NCI-H2171 treated with DMSO at 0.1 percent for 48 hours (cell line): ENCODE results near the gene CLCN4.

ENCODE experiments used
- DNase-seq: peaks from one replicate; lab custom pipeline; 2025; lab: John Stamatoyannopoulos, UW

CLCN4 gene

DNA sequence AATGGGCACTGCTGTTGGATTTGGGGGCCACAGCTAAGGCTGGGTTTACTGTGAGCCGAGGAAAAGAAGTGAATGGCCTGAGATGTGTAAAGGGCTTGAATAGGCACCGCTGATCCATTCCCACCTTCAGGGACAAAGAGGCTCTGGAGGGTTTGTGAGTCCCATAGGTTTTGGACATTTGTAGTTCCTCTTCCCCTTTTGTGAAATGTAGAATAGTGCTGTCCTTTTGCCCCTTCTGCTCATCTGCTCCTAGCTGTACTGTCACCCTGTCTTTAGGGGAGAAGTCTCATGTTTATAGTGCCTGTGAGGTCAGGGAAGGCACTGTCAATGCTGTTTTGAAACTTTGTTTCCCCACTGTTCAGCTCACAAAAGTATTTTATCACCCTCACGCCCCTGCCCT, 26.4 kb upstream of the CLCN4 start:
- DNase-seq = no peak

DNA sequence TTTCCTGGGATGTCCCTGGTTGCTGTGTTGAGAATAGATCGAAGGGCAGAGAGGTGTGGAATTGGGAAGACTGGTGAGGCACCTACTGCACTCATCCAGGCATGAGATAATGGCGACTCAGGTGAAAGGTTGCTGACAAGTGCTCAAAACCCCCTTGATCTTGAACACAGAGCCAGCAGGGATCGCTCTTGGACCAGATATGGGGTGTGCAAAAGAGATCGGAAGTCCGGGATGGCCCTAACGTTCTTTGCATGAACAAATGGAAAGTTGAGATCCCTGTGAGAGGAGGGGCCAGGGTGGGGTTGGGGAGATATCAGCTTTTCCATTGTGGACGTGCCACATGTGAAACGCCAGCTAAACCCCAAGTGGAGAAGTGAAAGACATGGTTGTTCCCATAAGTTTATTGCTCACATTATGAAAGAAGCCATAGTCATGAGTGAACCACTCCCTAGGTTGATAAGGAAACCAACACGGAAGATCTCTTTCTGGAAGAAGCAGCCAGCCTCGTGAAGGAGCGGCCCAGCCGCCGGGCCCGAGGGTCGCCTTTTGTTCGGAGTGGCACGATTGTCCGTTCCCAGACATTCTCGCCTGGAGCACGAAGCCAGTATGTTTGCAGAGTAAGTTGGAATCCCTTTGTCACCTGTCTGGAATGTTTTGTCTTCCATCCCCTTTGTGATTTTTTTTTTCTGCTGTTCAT, 22.6 kb upstream of the CLCN4 start:
- no peak for DNase-seq

DNA sequence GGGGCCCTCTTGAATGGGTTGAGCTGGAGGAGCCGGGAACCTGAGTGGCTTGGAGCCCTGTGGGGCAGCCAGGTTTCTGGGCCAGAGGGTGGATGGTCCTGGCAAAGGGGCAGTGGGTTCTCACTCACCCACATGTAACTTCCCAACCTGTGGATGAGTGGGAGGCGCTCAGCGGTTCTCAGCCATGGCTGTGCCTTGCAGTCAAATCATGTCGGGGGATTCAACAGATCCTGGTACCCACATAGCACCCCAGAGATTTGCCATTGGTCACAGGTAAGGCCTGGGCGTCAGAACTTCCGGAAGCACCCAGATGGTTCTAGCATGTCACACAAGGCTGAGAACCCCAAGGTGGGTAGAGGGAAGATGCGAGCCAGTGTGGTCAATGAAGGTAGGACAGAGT, 21.9 kb upstream of the CLCN4 start:
- no peak for DNase-seq

DNA sequence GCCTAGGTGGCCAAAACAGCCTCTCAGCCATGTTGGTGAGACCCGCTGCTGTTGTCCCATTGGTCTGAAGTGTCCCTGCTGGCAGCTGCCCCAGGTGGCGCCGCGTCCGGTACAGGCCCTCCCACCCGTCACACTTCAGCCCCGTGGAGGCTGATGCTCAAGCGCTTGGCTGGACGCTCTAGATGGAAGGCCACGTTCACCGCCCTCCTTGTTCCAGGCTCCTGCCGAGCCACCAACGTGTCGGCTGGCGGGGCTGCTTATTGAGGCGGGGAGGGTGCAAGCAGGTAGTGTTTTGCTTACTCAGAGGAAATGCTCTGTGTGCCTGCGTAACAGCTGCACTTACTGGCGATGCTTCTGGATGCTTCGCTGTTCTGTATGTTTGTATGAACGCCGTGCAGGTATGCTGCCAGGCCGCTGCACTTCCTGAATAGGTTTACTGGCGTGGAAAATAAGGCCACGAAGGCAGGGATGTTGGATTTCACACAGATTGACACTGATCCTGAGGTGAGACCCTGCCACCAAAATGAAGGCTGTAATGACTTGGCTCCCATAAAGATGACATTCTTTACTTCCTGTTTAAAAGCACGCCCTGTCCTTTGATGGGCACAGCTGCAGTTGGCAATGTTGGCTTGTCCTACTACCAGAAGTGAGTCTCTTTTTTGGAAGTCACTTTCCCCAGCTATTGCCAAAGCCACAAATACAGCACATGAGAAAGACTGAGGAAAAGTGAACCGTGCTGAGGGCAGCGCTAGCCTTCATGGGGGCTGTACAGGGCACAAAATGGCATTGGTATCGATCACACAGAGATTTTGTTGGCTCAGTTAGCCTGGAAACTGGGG, 21.0 kb upstream of the CLCN4 start:
- DNase-seq = no peak

DNA sequence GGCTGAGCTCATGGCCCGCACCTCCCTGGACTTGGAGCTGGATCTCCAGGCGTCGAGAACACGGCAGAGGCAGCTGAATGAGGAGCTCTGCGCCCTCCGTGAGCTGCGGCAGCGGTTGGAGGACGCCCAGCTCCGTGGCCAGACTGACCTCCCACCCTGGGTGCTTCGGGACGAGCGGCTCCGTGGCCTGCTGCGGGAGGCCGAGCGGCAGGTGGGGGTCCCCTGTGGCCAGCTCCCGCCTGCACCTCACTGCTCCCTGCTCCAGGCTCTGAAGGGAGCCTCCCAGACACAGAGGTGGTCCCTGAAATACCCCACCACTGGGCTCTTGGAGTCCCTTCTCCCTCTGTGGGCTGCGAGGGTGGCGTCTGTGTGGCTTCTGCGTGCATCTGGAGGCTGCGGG, 18.0 kb upstream of the CLCN4 start:
- no peak for DNase-seq

DNA sequence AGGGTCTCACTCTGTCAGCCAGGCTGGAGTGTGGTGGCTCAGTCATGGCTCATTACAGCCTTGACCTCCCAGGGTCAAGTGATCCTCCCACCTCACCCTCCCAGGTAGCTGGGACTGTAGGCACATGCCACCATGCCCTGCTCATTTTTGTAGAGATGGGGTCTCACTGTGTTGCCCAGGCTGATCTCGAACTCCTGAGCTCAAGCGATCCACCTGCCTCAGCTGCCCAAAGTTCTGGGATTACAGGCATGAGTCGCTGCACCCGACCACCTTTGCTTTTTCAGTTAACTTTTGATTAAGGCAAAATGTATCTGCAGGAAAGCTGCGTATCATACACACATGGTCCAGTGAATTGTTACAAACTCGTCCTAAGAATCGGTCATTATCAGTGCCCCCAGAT, 16.5 kb upstream of the CLCN4 start:
- DNase-seq = no peak

DNA sequence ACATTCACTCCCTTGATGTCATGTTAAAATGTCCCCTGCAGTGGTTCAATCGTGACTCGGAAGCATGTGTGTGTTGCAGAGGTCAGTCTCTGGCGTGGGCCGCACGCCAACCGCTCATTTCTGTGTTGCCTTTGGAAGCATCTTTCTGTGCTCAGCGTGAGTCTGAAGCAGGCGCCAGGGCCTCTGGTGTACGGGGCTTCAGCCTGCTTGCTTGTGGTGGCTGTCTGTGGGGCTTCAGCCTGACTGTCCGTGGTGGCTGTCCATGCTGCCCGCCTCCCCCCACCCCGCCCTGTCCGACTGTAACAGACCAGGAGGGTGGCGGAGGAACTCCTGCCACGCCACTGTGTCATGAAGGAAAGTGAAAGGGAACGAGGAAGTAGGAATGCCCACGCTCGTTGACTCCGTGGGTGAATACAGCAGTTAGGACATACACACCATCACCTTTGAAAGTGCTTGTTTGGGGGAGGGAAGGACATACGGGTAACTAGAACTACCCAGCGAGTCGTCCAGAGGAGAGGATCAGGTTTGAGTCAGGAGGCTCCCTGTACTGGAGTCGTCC, 14.7 kb upstream of the CLCN4 start:
- no peak for DNase-seq

DNA sequence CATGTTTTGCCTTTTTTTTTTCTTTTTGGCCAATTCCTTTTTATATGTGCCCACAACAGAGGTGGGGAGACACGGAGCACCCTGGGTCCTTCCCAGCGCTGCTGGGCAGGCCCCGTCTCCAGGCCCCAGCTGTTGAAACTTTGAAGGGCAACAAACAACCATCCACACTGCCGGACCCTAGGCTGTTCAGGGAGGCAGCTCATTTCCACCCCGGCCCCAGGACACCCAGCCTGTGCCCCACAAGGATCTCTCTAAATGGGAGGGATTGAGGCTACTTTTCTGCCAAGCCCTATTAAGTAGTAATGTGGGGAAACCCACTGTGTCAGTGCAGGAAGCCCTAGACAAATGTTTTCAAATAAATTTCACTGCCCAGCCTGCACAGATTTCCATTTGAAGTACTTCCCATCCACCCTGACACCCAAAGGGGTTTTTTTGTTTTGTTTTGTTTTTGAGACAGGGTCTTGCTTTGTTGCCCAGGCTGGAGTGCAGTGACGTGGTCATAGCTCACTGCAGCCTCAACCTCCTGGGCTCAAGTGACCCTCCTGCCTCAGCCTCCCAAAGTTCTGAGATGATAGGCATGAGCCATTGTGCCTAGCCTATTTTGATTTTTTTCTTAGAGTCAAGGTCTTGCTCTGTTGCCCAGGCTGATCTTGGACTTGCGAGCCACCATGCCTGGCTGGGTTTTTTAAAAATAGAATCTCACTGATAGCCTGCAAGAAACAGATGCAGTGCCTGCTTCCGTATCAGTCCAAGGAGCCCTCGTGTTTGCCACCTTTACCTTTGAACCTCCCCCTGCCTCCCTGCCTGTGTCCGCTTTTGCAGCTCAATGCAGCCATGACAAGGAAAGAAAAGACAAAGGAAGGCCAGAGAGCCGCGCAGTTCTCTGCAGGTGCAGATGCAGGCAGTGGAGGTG, 13.4 kb upstream of the CLCN4 start:
- DNase-seq = no peak

DNA sequence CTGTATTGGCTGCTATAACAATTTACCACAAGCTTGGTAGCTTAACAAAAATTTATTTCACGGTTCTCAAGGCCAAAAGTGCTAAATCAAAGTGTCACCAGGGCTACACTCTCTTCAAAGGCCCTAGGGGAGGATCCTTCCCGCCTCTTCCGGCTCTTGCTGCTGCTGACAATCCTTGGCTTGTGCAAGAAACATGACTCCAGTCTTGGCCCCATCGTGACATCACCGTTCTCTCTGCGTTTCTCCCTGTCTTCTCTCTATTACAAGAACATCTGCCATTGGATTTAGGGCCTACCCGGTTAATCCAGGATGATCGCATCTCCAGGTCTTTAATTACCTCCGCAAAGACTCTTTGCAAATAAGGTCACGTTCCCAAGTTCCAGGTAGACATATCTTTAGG, 10.4 kb upstream of the CLCN4 start:
- peak; percentile 86 for DNase-seq

DNA sequence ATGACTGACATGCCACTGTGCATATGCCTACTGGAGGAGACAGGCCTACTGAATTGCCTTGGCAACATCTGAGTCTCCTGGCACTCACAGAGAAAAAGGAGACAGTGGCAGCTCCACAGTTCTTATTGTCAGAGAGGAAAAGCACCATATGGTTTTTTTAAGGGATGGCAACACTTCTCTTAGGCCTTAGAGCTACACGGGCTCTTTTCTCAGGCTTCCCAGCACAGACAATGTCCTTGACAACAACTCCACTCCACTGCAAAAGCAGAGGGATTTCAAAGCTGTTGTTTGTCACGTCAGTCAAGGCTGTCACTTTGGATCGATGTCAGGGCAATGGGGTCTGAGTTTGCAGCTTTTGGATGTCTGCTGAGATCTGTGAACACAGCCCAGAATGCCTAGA, 4.7 kb upstream of the CLCN4 start:
- DNase-seq = peak; percentile 21

DNA sequence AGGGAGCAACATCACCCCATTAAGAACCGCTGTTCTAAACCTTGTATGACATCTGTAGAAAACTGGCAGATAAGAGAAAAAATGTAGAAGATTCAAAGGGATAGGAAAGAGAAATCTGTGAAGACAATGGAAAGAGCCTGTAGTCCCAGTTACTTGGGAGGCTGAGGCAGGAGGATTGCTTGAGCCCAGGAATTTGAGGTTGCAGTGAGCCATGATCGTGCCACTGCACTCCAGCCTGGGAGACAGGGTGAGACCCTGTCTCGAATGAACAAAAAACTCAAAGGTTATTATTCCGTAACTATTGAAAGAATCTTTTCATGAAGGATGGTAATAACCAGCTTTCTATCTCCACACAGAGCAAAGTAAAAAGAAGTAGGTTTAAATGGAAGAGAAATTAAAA, 1.6 kb upstream of the CLCN4 start:
- no peak for DNase-seq

DNA sequence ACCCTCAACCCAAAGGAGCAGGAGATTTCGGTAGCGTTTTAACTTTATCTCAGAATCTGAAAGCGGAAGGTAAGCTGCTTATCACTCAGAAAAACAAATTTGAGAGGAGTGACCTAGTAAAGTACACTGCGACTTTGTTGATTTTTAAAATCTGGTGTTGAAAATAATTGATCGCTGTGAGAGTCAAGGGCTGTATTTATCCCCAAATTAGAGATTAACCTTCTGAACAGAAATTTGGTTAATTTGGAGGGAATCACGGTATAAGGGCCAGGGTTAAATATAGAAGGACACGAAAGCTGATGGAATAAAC, 212 bp downstream of the CLCN4 start:
- DNase-seq = no peak

DNA sequence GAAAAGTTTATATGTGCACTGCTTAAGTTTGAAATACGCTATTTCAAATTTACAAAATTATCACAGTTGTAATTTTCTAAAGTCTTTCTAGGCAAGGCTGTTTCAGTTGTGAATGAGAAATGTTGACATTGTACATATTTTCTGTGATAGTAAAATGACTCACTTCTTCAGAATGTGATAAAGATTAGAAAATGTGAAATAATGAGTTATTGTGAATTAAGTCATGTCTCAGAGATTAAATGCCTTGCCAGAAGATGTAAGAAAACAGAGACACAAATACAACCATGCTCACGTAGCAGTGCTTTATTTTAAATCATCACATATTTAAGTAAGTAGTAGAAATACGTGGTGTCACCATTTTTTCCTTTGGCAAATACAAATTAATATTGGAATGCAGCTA, 768 bp downstream of the CLCN4 start:
- DNase-seq = no peak

DNA sequence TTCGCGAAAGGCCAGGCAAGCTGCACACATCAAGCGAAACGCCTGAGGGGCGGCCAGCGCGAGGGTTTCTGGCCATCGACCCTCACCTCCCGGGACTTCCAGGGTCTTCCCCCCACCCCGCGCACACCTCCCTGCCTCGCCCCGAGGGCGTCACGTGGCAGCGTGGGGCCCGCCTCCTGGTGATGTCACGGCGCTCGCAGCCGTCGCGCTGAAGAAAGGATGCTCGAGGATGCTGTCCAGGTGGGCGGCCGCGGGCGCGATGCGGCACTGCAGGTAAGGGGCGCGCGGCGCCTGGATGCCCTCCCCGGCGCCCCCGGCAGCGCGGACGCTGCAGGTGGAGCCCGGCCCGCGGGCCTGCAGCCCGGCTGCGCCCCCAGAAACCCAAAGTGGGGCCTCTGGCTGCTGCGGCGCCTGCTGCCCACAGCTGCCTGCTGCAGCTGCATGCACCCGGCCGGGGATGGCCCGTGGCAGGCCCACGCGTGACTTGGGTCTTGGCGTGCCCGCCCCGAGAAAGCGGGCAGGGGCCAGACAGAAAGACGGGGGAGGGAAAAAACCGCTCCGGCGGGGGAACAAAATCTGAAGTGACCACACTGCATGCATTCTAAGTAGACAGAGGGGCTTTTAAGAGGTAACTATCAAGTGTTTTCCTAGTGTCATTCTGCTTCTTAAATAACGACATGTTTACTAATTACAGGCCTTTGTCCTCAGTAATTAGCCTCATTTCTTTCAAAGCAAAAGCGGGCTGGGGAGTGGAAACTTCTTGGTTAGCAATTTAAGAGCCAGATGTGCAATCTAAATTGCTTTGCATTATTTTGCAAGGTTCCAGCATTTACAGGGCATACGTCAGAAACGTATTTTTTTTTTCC, 1.7 kb downstream of the CLCN4 start:
- DNase-seq = peak; percentile 26

DNA sequence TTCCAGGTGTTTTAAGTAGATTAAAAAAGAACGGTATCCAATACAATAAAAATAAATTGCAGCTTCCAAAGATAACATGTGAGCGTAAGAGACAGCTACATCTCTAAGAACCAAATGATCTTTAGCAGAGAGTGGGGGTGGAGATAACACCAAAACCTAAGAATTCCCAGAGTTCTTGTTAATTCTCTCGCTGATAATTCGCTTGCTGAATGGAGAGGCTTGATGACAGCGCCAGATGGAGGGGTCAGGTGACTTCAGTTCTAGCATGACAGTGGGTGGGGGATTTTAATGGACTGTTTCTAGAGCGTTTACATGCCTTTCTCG, 2.3 kb downstream of the CLCN4 start:
- peak; percentile 71 for DNase-seq

DNA sequence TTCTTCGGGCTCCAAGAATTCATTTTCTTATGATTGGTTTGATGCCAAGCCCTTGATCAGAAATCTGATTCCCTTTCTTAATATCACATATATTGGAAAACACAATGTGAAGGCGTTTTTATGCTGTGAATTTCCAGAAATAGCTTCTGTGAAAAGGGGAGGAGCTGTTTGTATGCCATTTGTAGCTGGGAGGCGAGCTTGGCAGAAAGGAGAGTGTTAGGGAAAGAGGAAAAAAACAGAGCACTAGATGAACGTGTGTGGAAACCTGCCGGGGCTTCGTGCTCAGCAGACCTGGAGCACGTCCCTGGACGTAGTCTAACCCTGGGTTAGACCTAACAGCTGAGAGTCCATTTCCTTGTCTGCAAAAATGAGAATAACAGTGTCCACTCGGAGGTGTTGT, 3.4 kb downstream of the CLCN4 start:
- DNase-seq = no peak

DNA sequence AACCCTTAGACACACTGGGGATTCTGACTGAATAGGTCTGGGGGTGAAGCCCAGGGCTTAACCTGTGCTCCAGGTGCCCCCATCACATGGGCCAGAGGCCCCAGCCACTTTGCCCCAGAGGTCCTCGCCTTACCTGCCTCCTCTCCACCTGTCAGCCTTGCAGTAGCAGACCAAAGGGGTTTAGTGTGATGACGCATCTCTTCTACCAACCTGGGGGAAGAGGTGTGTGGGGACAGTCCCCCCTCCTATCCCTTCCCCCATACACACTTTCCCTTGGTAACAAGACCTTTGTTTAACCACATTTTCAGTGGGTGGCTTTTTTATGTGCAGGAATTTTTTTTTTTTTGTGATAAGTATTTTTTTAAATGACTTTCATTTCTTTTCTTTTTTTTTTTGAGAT, 6.3 kb downstream of the CLCN4 start:
- DNase-seq = no peak

DNA sequence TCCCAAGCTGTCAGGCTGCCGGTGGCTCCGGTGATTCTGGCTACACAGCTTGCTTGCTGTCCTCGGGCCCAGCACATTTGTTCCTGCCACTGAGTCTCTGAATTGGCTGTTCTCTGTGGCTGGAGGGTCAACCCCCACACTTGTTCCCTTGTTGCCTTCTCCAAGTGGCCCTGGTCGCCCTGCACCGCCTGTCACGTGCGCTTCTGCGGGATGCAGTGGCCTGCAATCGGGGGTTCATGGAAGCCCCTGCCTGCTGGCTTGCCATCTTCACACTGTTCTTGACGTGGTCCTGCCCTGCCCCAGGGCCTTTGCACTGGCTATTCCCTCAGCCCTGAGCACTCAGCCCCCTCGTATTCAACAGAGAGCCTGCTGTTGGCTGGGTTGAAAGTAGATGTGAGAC, 8.1 kb downstream of the CLCN4 start:
- no peak for DNase-seq

DNA sequence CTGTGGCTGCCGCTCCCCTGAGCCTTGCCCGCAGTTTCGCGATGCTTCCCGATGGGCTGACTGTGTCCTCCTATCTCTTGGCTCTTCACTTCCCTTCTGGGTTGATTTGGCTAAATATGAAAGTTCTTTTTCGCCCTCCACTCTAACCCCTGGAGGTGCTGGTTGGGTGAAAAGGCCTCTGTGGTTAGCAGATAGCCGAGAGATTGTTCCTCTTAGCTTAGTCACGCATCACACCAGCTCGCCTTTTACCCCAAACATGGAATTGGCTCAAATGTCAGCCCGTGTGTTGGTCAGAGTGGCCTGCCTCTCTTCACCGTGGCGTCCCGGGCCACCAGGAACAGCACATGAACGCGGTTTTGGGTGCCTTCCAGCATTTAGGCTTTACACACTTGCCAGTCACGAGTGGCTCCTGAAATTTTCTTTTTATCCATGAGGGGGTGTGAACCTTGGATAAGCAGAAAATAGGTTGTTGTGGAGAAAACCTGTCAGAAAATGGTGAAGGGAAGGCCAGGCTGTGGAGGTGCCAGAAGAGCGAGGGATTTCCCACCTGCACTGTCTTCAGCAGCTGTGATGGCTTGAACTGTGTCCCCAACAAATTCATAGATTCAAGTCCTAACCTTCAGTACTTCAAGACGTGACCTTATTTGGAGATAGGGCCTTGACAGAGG, 8.9 kb downstream of the CLCN4 start:
- DNase-seq = no peak

DNA sequence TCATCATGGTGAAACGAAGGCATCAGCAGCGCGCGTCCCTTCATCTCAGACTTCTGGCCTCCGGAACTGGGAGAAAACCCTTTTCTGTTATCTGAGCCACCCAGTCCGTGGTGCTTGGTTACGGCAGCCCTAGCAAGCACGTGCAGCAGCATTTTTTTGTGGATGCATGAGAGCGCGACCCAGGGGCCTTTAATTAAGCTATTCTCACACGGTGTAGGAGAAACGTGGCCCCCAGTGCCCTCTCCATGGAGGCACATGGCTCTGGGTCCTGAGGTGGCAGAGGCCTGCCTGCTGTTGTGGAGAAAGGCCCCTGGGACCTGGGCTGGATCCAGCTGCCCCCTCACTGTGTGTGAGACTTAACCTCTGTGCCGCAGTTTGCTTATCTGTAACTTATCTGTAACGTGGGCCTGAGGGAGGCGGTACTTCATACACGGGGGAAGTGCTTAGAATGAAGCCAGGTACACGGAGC, 9.5 kb downstream of the CLCN4 start:
- no peak for DNase-seq

DNA sequence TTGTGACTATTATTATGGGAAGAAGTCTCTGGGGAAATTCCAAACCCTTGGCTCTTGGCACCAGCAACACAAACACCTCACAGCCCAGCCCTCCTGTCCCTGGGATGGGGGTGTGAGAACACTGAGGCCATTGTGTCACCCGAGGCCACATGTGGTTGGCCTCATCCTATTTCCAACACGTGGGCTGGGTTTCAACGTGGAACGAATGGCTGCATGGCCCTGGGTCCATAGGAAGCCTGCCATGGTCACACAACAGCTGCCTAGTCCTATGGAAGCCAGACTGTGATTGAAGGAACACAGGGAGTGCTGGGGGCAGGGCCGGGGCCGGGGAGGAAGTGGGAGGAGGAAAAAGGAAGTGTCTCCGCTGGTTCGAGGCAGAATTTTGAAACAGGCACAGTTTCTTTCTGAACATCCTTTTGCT, 10.0 kb downstream of the CLCN4 start:
- no peak for DNase-seq
